ENCODE measurements around the gene CCDC195. TPM values are rescaled to one million over a fixed set of nuclear protein-coding genes. Genes with fewer than 3 reads are reported as not detected.

Gene CCDC195
- total and polyA plus RNA-seq, 2 experiments from 2014 or later, result not detected

DNA sequence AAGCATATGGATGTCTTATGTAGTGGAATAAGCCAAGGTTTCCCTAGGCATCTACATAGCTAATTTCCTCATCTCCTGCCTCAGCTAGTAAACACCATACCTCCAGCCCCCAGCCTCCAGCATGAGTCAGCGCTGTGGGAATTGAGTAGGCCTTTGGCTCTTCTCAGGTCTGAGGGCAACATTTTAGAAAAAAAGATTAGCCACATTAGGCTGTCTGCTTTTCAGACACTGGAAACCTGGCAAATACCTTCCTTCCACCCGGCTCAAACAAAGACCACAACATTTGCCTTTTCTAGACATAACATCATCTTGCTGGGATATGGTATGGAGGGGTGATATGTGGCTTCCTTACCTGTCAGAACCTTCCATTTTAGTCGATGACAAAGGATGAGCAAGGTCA lies 6.1 kb upstream of the CCDC195 start:
- DNase-seq (ENCODE audit: low spot score), result no peak
- H3K4me3 ChIP-seq, result no peak overlapping the region
- no peaks in the 10 kb centered on the region for H3K36me3 ChIP-seq (replicated peaks; ENCODE audit: insufficient read depth, low read depth)
- H3K27ac ChIP-seq, result no peak overlapping the region
- no peaks in the 10 kb centered on the region for H3K9me2 ChIP-seq (replicated peaks; ENCODE audit: insufficient read depth)
- no peaks in the 10 kb centered on the region for H3K79me2 ChIP-seq
- H3K4me1 ChIP-seq (ENCODE audit: insufficient read depth), result no peaks in the 10 kb centered on the region
- no peak overlapping the region for H2AFZ ChIP-seq
- H3K9me3 ChIP-seq (ENCODE audit: low read depth), result no peaks in the 10 kb centered on the region
- H3K27me3 ChIP-seq, result no peaks in the 10 kb centered on the region
- 85% methylated on average over 3 of the region's 3 CpGs for WGBS (ENCODE audit: low lambda C conversion rate, missing lambda C conversion rate)
- H3K4me2 ChIP-seq, result no peak overlapping the region
- H4K20me1 ChIP-seq (ENCODE audit: insufficient read depth, poor library complexity, severe bottlenecking), result no peaks in the 10 kb centered on the region
- TF ChIP-seq EZH2phosphoT487 (IDR thresholded peaks at IDR 0.05; ENCODE audit: low read depth, severe bottlenecking, unreplicated experiment), result no peak
- TF ChIP-seq, protein P1, sequence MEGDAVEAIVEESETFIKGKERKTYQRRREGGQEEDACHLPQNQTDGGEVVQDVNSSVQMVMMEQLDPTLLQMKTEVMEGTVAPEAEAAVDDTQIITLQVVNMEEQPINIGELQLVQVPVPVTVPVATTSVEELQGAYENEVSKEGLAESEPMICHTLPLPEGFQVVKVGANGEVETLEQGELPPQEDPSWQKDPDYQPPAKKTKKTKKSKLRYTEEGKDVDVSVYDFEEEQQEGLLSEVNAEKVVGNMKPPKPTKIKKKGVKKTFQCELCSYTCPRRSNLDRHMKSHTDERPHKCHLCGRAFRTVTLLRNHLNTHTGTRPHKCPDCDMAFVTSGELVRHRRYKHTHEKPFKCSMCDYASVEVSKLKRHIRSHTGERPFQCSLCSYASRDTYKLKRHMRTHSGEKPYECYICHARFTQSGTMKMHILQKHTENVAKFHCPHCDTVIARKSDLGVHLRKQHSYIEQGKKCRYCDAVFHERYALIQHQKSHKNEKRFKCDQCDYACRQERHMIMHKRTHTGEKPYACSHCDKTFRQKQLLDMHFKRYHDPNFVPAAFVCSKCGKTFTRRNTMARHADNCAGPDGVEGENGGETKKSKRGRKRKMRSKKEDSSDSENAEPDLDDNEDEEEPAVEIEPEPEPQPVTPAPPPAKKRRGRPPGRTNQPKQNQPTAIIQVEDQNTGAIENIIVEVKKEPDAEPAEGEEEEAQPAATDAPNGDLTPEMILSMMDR (IDR thresholded peaks at IDR 0.05; ENCODE audit: poor library complexity), result no peak
- no peak for TF ChIP-seq EZH2 (IDR thresholded peaks at IDR 0.05; ENCODE audit: borderline replicate concordance)

DNA sequence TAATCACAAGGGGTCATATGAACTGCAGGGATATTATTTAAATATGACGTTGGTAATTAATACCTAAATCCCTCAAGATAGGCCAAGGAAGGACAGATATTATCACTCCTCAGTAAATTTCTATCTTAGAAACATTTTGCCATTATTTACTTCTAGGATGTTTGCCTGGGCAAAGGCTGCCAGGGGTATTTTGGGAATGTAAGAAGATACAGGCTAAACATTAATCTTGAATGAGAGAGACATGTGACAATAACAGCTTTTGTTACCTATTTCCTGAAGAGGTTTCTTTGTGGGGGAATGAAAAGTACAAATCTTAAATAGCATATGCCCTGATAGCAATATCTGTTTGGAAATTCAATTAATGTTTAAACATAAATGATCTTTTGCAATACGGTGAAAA lies 756 bp upstream of the CCDC195 start:
- DNase-seq (ENCODE audit: low spot score), result no peak
- Histone ChIP-seq H3K4me1 (ENCODE audit: insufficient read depth) (no peaks in the 10 kb centered on the region), H2AFZ (no peak overlapping the region), H3K9me2 (replicated peaks; ENCODE audit: insufficient read depth) (no peaks in the 10 kb centered on the region), H3K27ac (no peak overlapping the region), H3K4me3 (no peak overlapping the region), H3K9me3 (ENCODE audit: low read depth) (no peaks in the 10 kb centered on the region), H3K27me3 (no peaks in the 10 kb centered on the region), H4K20me1 (ENCODE audit: insufficient read depth, poor library complexity, severe bottlenecking) (no peaks in the 10 kb centered on the region), H3K36me3 (replicated peaks; ENCODE audit: insufficient read depth, low read depth) (no peaks in the 10 kb centered on the region), H3K4me2 (peak overlapping the region; percentile 1), H3K79me2 (no peaks in the 10 kb centered on the region)
- 88% methylated on average over 2 of the region's 2 CpGs for WGBS (ENCODE audit: low lambda C conversion rate, missing lambda C conversion rate)
- no peak for TF ChIP-seq EZH2phosphoT487 (IDR thresholded peaks at IDR 0.05; ENCODE audit: low read depth, severe bottlenecking, unreplicated experiment)
- TF ChIP-seq, protein P1 (IDR thresholded peaks at IDR 0.05; ENCODE audit: poor library complexity), result no peak
- TF ChIP-seq EZH2 (IDR thresholded peaks at IDR 0.05; ENCODE audit: borderline replicate concordance), result no peak

DNA sequence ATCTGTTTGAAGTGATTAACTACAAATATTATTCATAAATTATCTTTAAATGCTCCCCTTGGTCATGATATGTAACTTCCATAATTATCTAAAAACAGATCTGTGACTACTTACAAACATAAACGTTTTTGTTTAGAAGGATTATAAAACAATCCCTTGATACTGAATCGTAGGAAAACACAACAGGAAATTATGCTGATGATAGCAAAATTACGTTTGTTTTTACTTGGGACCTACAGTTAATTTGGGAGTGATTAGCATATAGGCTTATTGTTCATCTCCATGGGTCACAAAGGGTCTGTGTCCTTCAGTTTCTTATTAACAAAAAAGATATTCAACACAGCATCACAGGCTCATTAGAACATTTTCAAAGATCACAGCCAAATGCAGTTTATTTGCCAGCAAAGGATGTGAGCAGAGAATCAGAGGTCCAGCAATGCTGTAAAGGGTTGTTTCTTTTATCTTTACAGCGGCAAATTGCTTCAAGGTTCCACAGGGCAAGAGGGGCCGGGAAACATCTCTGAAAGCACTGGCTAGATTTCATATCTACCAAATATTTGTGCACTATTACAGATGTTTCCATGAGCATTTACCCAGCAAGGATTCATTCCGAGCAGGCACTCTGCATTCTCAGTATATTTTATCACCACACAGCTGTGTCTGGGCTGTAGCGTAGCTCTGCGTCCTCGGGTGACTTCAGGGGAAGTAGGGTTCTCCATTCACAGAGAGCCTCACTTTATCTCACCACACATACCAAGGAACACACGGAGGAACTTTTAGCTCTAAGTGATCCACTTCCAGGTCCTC lies 4.1 kb downstream of the CCDC195 start:
- H3K9me3 ChIP-seq (ENCODE audit: low read depth), result no peaks in the 10 kb centered on the region
- no peaks in the 10 kb centered on the region for H3K79me2 ChIP-seq
- peak; percentile 6 for DNase-seq (ENCODE audit: low spot score)
- H3K27me3 ChIP-seq, result no peaks in the 10 kb centered on the region
- no peak overlapping the region for H2AFZ ChIP-seq
- no peak overlapping the region for H3K4me3 ChIP-seq
- TF ChIP-seq, protein P1 (IDR thresholded peaks at IDR 0.05; ENCODE audit: poor library complexity), result no peak
- TF ChIP-seq EZH2 (IDR thresholded peaks at IDR 0.05; ENCODE audit: borderline replicate concordance) (no peak), EZH2phosphoT487 (IDR thresholded peaks at IDR 0.05; ENCODE audit: low read depth, severe bottlenecking, unreplicated experiment) (no peak)
- no peaks in the 10 kb centered on the region for H3K4me1 ChIP-seq (ENCODE audit: insufficient read depth)
- no peaks in the 10 kb centered on the region for H3K36me3 ChIP-seq (replicated peaks; ENCODE audit: insufficient read depth, low read depth)
- no peak overlapping the region for H3K27ac ChIP-seq
- WGBS (ENCODE audit: low lambda C conversion rate, missing lambda C conversion rate), result 51% methylated on average over 10 of the region's 10 CpGs
- H3K4me2 ChIP-seq, result peak overlapping the region; percentile 32
- no peaks in the 10 kb centered on the region for H3K9me2 ChIP-seq (replicated peaks; ENCODE audit: insufficient read depth)
- no peaks in the 10 kb centered on the region for H4K20me1 ChIP-seq (ENCODE audit: insufficient read depth, poor library complexity, severe bottlenecking)

All from hepatocyte (in vitro differentiated cells).